ENCODE measurements around the gene AMPD1. TPM values are rescaled to one million over a fixed set of nuclear protein-coding genes. Genes with fewer than 3 reads are reported as not detected.

Gene AMPD1
- total and polyA plus RNA-seq, 7 donors, result 4.8 to 289 (median 129) TPM

GRCh38 chr1:114735479-114735878, 40.1 kb upstream of the AMPD1 start:
- H3K9me3 ChIP-seq, result no peaks in the 10 kb centered on the region
- no peak overlapping the region for H3K4me3 ChIP-seq
- TF ChIP-seq CTCF (IDR thresholded peaks at IDR 0.05), result no peak
- H3K27ac ChIP-seq, result peak overlapping the region; percentile 100
- DNase-seq, result no peak
- 38 to 76% (median 45%) methylated on average over 1 of the region's 1 CpG for WGBS, 3 donors
- no peaks in the 10 kb centered on the region for H3K27me3 ChIP-seq (ENCODE audit: insufficient read depth in 3 of 3, low read length in 2 of 3)
- H3K4me1 ChIP-seq, result peaks cover 75% of the 10 kb centered on the region
- intact Hi-C loops (cut with DNase I), result no loop called here
- peaks cover 10 to 100% of the 10 kb centered on the region in 2 donors for H3K36me3 ChIP-seq (ENCODE audit: insufficient read depth in 1 of 2, low read depth in 1 of 2)
- ATAC-seq, result peak in 3 of 4 donors; percentile 37 to 66 (median 55)

GRCh38 chr1:114729782-114730181, 34.4 kb upstream of the AMPD1 start:
- Histone ChIP-seq H3K4me1 (peaks cover 52% of the 10 kb centered on the region), H3K36me3 (ENCODE audit: insufficient read depth in 1 of 2, low read depth in 1 of 2) (peaks cover 10 to 100% of the 10 kb centered on the region in 2 donors), H3K27ac (peak overlapping the region; percentile 26), H3K9me3 (no peaks in the 10 kb centered on the region), H3K4me3 (no peak overlapping the region), H3K27me3 (ENCODE audit: insufficient read depth in 3 of 3, low read length in 2 of 3) (no peaks in the 10 kb centered on the region)
- ATAC-seq (no peak), DNase-seq (no peak)
- intact Hi-C loops (cut with DNase I), result no loop called here
- no peak for TF ChIP-seq CTCF (IDR thresholded peaks at IDR 0.05)
- 91 to 97% (median 93%) methylated on average over 1 of the region's 1 CpG for WGBS, 3 donors

GRCh38 chr1:114728553-114728952, 33.2 kb upstream of the AMPD1 start:
- H3K27ac ChIP-seq, result peak overlapping the region; percentile 26
- peaks cover 58% of the 10 kb centered on the region for H3K4me1 ChIP-seq
- no peak for TF ChIP-seq CTCF (IDR thresholded peaks at IDR 0.05)
- ATAC-seq (no peak), DNase-seq (no peak)
- no peaks in the 10 kb centered on the region for H3K9me3 ChIP-seq
- intact Hi-C loops (cut with DNase I), result no loop called here
- no peak overlapping the region for H3K4me3 ChIP-seq
- WGBS, 3 donors, result 45 to 69% (median 53%) methylated on average over 2 of the region's 2 CpGs
- peaks cover 9 to 99% of the 10 kb centered on the region in 2 donors for H3K36me3 ChIP-seq (ENCODE audit: insufficient read depth in 1 of 2, low read depth in 1 of 2)
- no peaks in the 10 kb centered on the region for H3K27me3 ChIP-seq (ENCODE audit: insufficient read depth in 3 of 3, low read length in 2 of 3)

GRCh38 chr1:114725230-114725629, 29.9 kb upstream of the AMPD1 start:
- intact Hi-C loops (cut with DNase I), result no loop called here
- Histone ChIP-seq H3K36me3 (ENCODE audit: insufficient read depth in 1 of 2, low read depth in 1 of 2) (peaks cover 12 to 99% of the 10 kb centered on the region in 2 donors), H3K4me3 (no peak overlapping the region), H3K27ac (peak overlapping the region; percentile 36), H3K27me3 (ENCODE audit: insufficient read depth in 3 of 3, low read length in 2 of 3) (no peaks in the 10 kb centered on the region), H3K9me3 (no peaks in the 10 kb centered on the region), H3K4me1 (peaks cover 49% of the 10 kb centered on the region)
- DNase-seq, result no peak
- 80 to 87% (median 85%) methylated on average over 1 of the region's 1 CpG for WGBS, 3 donors
- TF ChIP-seq CTCF (IDR thresholded peaks at IDR 0.05), result no peak
- ATAC-seq, result no peak

- Histone ChIP-seq H3K27ac (peak overlapping the region; percentile 70), H3K9me3 (no peaks in the 10 kb centered on the region), H3K4me1 (peaks cover 40% of the 10 kb centered on the region), H3K27me3 (ENCODE audit: insufficient read depth in 3 of 3, low read length in 2 of 3) (no peaks in the 10 kb centered on the region), H3K36me3 (ENCODE audit: insufficient read depth in 1 of 2, low read depth in 1 of 2) (peaks cover 15 to 99% of the 10 kb centered on the region in 2 donors), H3K4me3 (no peak overlapping the region)
- DNase-seq, result no peak
- intact Hi-C loops (cut with DNase I), result no loop called here
- no peak for TF ChIP-seq CTCF (IDR thresholded peaks at IDR 0.05)
- 62 to 72% (median 72%) methylated on average over 1 of the region's 1 CpG for WGBS, 3 donors
- peak in 3 of 4 donors; percentile 26 to 59 (median 45) for ATAC-seq
Measured at GRCh38 chr1:114723915-114724314, 28.6 kb upstream of the AMPD1 start.

All from psoas muscle (tissue), 8 donors.